GM12878 (cell line): ENCODE results near the gene NEMP2. TPM values are rescaled to one million over a fixed set of nuclear protein-coding genes. Genes with fewer than 3 reads are reported as not detected.

ENCODE experiments used
- ATAC-seq: fragments of 200-7000 bp; cut with Tn5 transposase; 3 replicates; pipeline ENCODE4 v1.9.1; 2020; ENCODE audit warnings: mild to moderate bottlenecking, moderate library complexity
- BruUV-seq: library from RNA; stranded (reverse); fragments of 400-500 nt; replicated peaks from 2 replicates; lab custom pipeline; 2021; lab: Mats Ljungman, UMichigan
- CTCF ChIA-PET: fragments of 300-600 bp; sonication (Branson Sonifier 250); formaldehyde crosslinking; extraction: SDS; loops from one replicate; lab custom pipeline; 2021; ENCODE audit warnings: inconsistent platforms; lab: Yijun Ruan, JAX
- POLR2A ChIA-PET: fragments of 350-600 bp; formaldehyde crosslinking; extraction: SDS; loops from one replicate; lab custom pipeline; 2021; ENCODE audit warnings: inconsistent platforms; lab: Charles Lee
- RAD21 ChIA-PET: fragments of 300-600 bp; sonication (Branson Sonifier 250); formaldehyde crosslinking; loops from one replicate; lab custom pipeline; 2023; ENCODE audit warnings: antibody characterized with exemption; ENCODE audit not compliant: unreplicated experiment; lab: Charles Lee
- SMC1A ChIA-PET: fragments of 300-600 bp; sonication (Branson Sonifier 250); formaldehyde crosslinking; loops from one replicate; lab custom pipeline; 2023; ENCODE audit not compliant: unreplicated experiment, uncharacterized antibody; lab: Charles Lee
- DNase-seq: peaks from one replicate; pipeline ENCODE4 v3.0.0-alpha.2; 2011; ENCODE audit warnings: low read depth, low spot score
- FAIRE-seq: peaks from 3 replicates; lab custom pipeline; 2011; peaks lifted over from hg19 to GRCh38; lab: Jason Lieb, UNC
- H2AFZ ChIP-seq: 2 replicates; pipeline ENCODE4 v1.6.0; 2011; ENCODE audit warnings: low read depth, low read length, control low read depth; ENCODE audit not compliant: control insufficient read depth
- H3K27ac ChIP-seq: 2 replicates; pipeline ENCODE4 v1.5.1; 2011; ENCODE audit warnings: control low read depth; ENCODE audit not compliant: control insufficient read depth, insufficient read depth
- H3K27me3 ChIP-seq, 2 experiments: replicated peaks in 1 of 2; 2 replicates each; pipeline versions ENCODE4 v1.6.0 to v1.6.1; 2011; ENCODE audit warnings: low read length in 1 of 2; ENCODE audit not compliant: control insufficient read depth in 2 of 2, insufficient read depth in 2 of 2
- H3K36me3 ChIP-seq, 2 experiments: 2 replicates each; pipeline ENCODE4 v1.5.1; 2011; ENCODE audit warnings: low read length in 1 of 2; ENCODE audit not compliant: control insufficient read depth in 2 of 2, insufficient read depth in 2 of 2
- H3K4me1 ChIP-seq: 2 replicates; pipeline ENCODE4 v1.6.1; 2011; ENCODE audit warnings: mild to moderate bottlenecking, low read length, moderate library complexity, mixed read lengths; ENCODE audit not compliant: control insufficient read depth, insufficient read depth
- H3K4me2 ChIP-seq: 2 replicates; pipeline ENCODE4 v1.6.0; 2011; ENCODE audit warnings: control low read depth; ENCODE audit not compliant: control insufficient read depth, insufficient read depth
- H3K4me3 ChIP-seq: fragments of 200-600 bp; sonication (generic); 2 replicates; pipeline ENCODE4 v1.5.1; 2016
- H3K79me2 ChIP-seq: 2 replicates; pipeline ENCODE4 v1.6.0; 2011; ENCODE audit warnings: low read length; ENCODE audit not compliant: control insufficient read depth, insufficient read depth
- H3K9ac ChIP-seq: 2 replicates; pipeline ENCODE4 v1.8.0; 2011; ENCODE audit warnings: low read length, control low read depth, mixed read lengths; ENCODE audit not compliant: control insufficient read depth, insufficient read depth
- H3K9me3 ChIP-seq: replicated peaks from 3 replicates; pipeline ENCODE4 v1.5.1; 2011; ENCODE audit warnings: mild to moderate bottlenecking, low read length; ENCODE audit not compliant: control insufficient read depth, insufficient read depth
- H4K20me1 ChIP-seq: 2 replicates; pipeline ENCODE4 v1.6.0; 2011; ENCODE audit not compliant: control insufficient read depth, insufficient read depth
- ATF7 ChIP-seq: fragments of 450-650 bp; IDR thresholded peaks from 2 replicates; pipeline ENCODE4 v1.6.1; 2016; ENCODE audit warnings: low read depth, mild to moderate bottlenecking
- MEF2A ChIP-seq: IDR thresholded peaks from 2 replicates; pipeline ENCODE4 v1.6.1; 2011; ENCODE audit warnings: low read depth, mild to moderate bottlenecking, low read length, moderate library complexity; ENCODE audit not compliant: insufficient read depth
- RBBP5 ChIP-seq: fragments of 200-600 bp; sonication (generic); conservative IDR thresholded peaks from 2 replicates; pipeline ENCODE4 v1.6.1; 2016
- TCF7 ChIP-seq: IDR thresholded peaks from 2 replicates; pipeline ENCODE4 v1.6.1; 2014; ENCODE audit warnings: antibody characterized with exemption, borderline replicate concordance
- WGBS: methylation state at CpG from one replicate; pipeline ENCODE4 v1.1.6; 2016; ENCODE audit warnings: low lambda C conversion rate; ENCODE audit not compliant: insufficient replicate concordance, insufficient coverage; ENCODE audit errors: missing lambda C conversion rate; 5-methylcytosine and 5-hydroxymethylcytosine counted together
- in situ Hi-C: fragments of 300-500 bp; cut with MboI; formaldehyde crosslinking; loops from 9 replicates; pipeline ENCODE4 v1.14.3; 2018; ENCODE audit warnings: mixed read lengths
- intact Hi-C: fragments of 100-400 bp; cut with micrococcal nuclease; formaldehyde crosslinking; loops from one replicate; pipeline ENCODE4 v1.14.2; 2022; ENCODE audit not compliant: unreplicated experiment
- polyA plus RNA-seq, 11 experiments: library from polyadenylated mRNA; depleted of rRNA in 4 of 11; unstranded in 6 of 11; stranded (reverse) in 5 of 11; fragments of >200 nt; fragmentation: Nextera tagmentation in 4 of 11; fragmentation: Illumina TruSeq in 1 of 11; extraction: Ambion mirVana in 4 of 11; extraction: Trizol in 1 of 11; gene quantifications; 1 replicate in 1 of 11; 2 replicates in 10 of 11; pipeline versions ENCODE4 v1.2.1 to v1.2.3, GENCODE V29; 2011 to 2016; ENCODE audit warnings: inconsistent platforms in 2 of 11, missing spikeins in 2 of 11, low read depth in 1 of 11
- total RNA-seq, 4 experiments: library from RNA; depleted of rRNA in 3 of 4; stranded (reverse); fragments of >200 nt in 3 of 4; fragmentation: Illumina TruSeq in 1 of 4; extraction: Trizol in 1 of 4; gene quantifications; 2 replicates each; pipeline versions ENCODE4 v1.2.1 to v1.2.3, GENCODE V29; 2013 to 2021
- TF ChIP-seq, protein P1 (sequence below): IDR thresholded peaks from 2 replicates; pipeline ENCODE4 v1.6.1; 2012; ENCODE audit warnings: low read length, inconsistent platforms

NEMP2 gene
- total and polyA plus RNA-seq, 10 of the 15 experiments (the other 5 are each of a cell fraction or from before 2014, with no cell fraction given): 2.3 to 14.0 (median 8.1) TPM

DNA sequence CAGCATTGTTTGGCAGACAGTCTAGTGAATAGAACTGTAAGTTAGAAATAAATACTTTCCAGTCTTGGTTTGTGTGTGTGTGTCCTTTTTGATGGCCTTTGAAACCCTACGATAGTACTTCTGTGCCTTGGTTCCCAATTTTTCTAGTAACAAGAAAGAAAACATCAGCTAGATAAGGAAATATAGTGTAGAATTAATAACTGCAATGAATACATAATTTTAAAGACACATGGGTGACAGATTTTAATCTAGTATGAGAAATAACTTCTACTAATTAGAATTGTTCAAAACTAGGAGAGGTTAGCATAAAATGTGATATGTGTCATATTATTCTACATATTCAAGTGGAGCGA, 44.5 kb upstream of the NEMP2 start:
- ChIA-PET POLR2A (no interaction called here), RAD21 (no interaction called here), CTCF (no interaction called here), SMC1A (interaction anchor here (0.6 to 3.1 kb wide), 4 partner anchors 10 to 102 kb away, joined by 3 to 9 read pairs (median 4); no protein-coding TSS in a partner anchor)
- Histone ChIP-seq H3K27me3 (no peaks in the 10 kb centered on the region), H3K79me2 (no peaks in the 10 kb centered on the region), H3K9ac (no peak overlapping the region), H3K4me3 (no peak overlapping the region), H3K4me2 (no peak overlapping the region), H3K4me1 (peaks cover 15% of the 10 kb centered on the region), H4K20me1 (no peaks in the 10 kb centered on the region), H2AFZ (no peak overlapping the region), H3K9me3 (no peaks in the 10 kb centered on the region), H3K36me3 (no peaks in the 10 kb centered on the region), H3K27ac (no peak overlapping the region)
- no TSS peak for BruUV-seq
- no peak for FAIRE-seq
- TF ChIP-seq, protein P1, sequence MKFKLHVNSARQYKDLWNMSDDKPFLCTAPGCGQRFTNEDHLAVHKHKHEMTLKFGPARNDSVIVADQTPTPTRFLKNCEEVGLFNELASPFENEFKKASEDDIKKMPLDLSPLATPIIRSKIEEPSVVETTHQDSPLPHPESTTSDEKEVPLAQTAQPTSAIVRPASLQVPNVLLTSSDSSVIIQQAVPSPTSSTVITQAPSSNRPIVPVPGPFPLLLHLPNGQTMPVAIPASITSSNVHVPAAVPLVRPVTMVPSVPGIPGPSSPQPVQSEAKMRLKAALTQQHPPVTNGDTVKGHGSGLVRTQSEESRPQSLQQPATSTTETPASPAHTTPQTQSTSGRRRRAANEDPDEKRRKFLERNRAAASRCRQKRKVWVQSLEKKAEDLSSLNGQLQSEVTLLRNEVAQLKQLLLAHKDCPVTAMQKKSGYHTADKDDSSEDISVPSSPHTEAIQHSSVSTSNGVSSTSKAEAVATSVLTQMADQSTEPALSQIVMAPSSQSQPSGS: no peak
- TF ChIP-seq ATF7 (no peak), TCF7 (no peak), MEF2A (no peak), RBBP5 (no peak)
- no peak for DNase-seq
- no peak for ATAC-seq
- intact Hi-C loops (no loop called here), in situ Hi-C loops (no loop called here)
- WGBS: 62% methylated on average over 2 of the region's 2 CpGs
